Skin epidermis (tissue), 12 donors: ENCODE results near the gene ASNS.
A peak's percentile ranks its signal among the peaks of the same experiment; 100 is the strongest.
"Not testable (repeated sequence)": the region's sequence is repeated elsewhere in the genome, so short reads cannot be mapped to it uniquely, and the experiment has no call there.

ENCODE experiments used
- H3K27ac ChIP-seq, 21 experiments: fragments of 200-600 bp; sonication (generic) in 11 of 21; one replicate each; pipeline ENCODE4 v1.5.0; 2020; ENCODE audit warnings: mild to moderate bottlenecking in 3 of 21, inconsistent platforms in 2 of 21, moderate library complexity in 2 of 21
- H3K4me3 ChIP-seq, 7 experiments: fragments of 200-600 bp; sonication (generic) in 2 of 7; one replicate each; pipeline ENCODE4 v1.5.0; 2020; ENCODE audit warnings: inconsistent platforms in 2 of 7, mild to moderate bottlenecking in 2 of 7, moderate library complexity in 1 of 7

ASNS gene

DNA sequence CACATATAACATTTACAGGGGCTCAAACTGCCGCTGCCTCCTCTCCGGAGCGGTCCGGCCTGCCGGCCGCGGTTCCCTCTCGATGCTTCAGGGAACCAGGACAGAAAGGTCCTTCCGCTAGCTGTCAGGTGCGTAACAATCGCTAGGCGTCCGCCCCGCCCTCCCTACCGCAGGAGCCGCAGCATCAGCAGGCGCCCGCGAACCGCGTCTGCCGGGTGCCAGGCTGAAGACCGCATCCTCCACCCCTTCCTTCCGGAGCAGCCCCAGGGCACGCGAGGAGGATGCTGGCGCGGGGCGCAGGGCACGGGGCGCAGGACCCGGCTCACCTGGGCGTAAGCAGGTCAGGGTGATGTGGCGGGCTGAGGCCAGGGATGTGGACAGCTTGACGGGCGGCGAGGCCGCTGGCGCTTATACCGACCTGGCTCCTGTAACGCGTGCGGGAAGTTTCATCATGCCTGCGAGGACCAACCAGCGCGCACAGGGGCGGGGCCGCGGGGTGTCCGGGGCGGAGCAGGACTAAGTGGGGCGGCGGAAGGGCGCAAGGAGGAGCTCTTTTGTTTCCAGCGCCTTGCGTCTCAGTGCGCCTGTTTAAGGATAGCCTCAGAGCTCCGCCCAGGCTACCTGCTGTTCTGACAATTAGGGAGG is at the start of gene ASNS:
ASNS (minus strand) TSS at position 384 of the 645 bp plus-strand sequence. CDS start 3,252 bp downstream, outside the sequence.
- Histone ChIP-seq H3K4me3 (peak within 1 kb of the TSS; percentile 44 to 84 (median 60)), H3K27ac (peak within 1 kb of the TSS in 14 of 21 experiments; percentile 15 to 75 (median 58))

DNA sequence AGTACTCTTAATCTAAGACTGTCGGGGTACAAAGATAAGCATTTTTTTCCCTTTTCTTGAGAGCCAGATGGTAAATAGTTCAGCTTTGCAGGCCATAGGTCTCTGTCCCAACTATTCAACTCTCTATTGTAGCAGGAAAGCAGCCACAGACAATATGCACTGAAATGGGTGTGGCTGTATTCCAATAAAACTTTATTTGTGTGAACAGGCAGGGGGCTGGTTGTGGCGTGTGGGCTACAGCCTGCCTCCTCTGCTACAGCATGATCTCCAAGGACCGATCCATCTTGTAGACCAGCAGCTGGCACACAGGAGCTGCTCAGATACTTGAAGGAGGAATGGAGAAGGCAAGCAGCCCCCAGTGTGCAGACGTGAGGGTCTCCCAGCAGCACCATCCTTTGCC is 49.0 kb upstream of the ASNS start:
- H3K27ac ChIP-seq, H3K4me3 ChIP-seq: not testable (repeated sequence)

DNA sequence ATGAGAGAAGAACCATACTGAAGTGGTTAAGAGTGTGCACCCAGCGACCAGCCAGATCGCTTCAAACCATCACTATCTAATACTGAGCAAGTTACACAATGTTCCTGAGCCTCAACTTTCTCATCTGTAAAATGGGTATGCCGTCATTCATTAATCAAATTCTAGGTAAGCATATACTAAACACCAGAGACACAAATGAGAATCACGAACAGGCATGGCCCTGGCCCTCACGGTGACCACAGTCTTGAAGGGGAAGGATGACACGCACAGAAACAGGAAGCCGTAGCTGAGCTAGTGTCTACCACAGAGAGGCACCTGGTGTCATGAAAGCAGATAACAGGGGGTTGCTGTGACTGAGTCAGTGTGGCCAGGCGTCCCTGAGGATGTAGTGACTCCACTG is 43.1 kb upstream of the ASNS start:
- H3K27ac ChIP-seq, H3K4me3 ChIP-seq: not testable (repeated sequence)

DNA sequence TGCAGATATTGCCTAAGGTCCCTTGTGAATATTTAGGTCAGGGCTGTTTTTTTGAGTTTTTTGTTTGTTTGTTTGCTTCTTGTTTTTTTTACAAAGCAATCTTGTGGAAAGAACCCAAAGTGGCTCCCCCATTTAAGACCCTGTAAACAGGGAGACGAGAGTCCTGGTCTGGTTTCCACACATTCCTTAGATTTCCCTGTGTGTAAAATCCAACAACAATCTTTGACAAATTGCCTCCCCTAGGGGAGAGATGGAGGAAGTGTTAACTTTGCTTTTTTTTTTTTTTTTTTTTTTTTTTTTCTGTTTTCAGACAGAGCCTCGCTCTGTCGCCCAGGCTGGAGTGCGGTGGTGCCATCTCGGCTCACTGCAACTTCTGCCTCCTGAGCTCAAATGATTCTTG is 40.1 kb upstream of the ASNS start:
- H3K27ac ChIP-seq, H3K4me3 ChIP-seq: not testable (repeated sequence)

- H3K27ac ChIP-seq, H3K4me3 ChIP-seq: not testable (repeated sequence)
Measured at GRCh38 chr7:97896893-97897292, 24.7 kb upstream of the ASNS start.

GRCh38 chr7:97891721-97892120 is 19.5 kb upstream of the ASNS start:
- not testable (repeated sequence) for H3K4me3 ChIP-seq

GRCh38 chr7:97879527-97879926 is 7.3 kb upstream of the ASNS start:
- not testable (repeated sequence) for H3K4me3 ChIP-seq, H3K27ac ChIP-seq

More at GRCh38 chr7:97891721-97892120, 19.5 kb upstream of the ASNS start:
- not testable (repeated sequence) for H3K27ac ChIP-seq

DNA sequence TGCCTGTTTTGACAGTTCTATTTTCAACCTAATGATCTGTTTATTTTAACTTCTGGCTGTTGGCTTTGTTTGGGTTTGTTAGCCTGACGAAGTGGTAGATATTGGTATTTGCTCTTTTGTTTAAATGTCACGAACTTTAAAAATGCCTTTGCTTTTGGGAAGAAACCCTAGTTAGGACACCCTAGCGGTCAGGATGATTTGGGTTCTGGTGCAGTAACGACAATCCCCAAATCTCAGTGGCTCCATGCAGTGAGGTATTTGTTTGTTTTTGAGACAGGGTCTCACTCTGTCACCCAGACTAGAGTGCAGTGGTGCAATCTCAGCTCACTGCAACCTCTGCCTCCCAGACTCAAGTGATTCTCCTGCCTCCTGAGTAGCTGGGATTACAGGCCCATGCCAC is 2.7 kb upstream of the ASNS start:
- H3K4me3 ChIP-seq, H3K27ac ChIP-seq: not testable (repeated sequence)

DNA sequence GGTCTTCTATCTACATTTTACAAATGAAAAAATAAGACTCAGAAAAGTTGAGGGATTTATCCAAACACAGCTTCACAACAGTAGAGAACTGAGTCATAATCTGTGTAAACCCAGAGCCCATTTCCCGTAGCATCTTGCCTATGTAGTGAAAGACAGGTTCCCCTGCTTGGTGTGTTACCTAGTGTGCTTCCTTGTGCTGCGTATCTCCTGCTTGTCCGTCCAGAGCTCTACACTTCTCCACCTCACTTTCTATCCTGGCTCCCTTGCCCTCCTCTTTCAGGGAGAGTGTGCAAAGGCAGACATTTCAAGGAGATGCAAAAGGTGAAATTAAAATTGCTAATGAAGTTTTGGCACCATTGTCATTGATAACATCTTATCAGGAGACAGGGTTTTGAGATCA is 1.4 kb upstream of the ASNS start:
- H3K27ac ChIP-seq, result no peak overlapping the region

DNA sequence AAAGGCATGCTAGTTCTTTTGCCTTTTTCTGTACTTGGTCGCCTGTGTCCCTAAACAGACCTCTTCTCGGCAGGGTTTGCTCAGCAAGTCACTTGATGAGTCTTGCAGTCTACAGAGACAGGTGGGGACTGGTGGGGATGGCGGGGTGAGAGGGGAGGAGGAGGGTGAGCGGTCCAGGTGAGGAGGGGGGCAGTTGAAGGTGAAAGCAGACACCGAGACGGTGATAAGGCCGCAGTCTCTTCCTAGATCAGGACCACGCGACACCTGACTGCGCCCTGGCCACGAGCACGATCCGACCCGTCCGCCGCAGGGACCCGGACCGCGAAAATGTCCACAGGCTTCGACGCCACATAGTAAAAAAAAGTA is 566 bp downstream of the ASNS start:
- Histone ChIP-seq H3K27ac (peak overlapping the region in 14 of 21 experiments; percentile 15 to 75 (median 58)), H3K4me3 (peak overlapping the region; percentile 44 to 84 (median 60))

More for the DNA sequence above, 1.4 kb upstream of the ASNS start:
- no peak overlapping the region for H3K4me3 ChIP-seq

DNA sequence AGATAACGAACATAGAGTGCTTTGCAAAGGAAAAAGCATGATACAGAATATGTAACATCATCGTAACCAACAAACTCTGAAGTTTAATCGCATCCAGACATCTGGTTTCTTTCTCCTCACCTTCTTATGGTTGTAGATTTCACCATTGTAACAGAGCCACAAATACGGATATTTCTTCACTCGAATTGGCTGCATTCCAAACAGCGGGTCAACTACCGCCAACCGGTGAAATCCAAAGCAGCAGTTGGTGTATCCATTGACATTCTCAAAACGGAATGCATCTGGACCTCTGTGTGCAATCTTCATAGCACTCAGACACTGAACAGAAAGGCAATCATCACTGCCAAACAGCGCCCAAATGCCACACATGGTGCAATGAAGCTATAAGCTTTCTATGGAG is 3.4 kb downstream of the ASNS start:
- no peak overlapping the region for H3K27ac ChIP-seq
- H3K4me3 ChIP-seq, result no peak overlapping the region

- H3K27ac ChIP-seq, result no peak overlapping the region
Measured at GRCh38 chr7:97868314-97868713, 3.9 kb downstream of the ASNS start.

DNA sequence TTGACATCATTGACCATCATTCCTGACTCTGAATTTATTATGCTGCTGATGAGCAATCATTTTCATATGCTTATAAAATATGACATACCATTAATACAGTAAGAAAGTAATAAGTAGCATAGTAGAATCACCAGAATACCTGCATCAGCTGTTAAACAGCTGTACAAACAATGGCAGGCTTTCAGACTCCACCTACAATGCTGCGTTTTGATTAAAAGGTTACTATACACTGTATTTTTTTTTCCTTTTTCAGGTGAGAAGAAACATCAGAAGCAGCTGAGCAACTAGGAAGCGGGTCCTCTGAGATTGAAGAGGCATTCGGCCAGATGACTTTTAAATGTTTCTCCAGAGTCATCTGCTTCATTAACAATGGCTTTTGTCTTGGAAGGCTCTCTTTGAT is 7.1 kb downstream of the ASNS start:
- Histone ChIP-seq H3K4me3 (no peak overlapping the region), H3K27ac (no peak overlapping the region)

More at GRCh38 chr7:97868314-97868713, 3.9 kb downstream of the ASNS start:
- no peak overlapping the region for H3K4me3 ChIP-seq

GRCh38 chr7:97859606-97860204 is 12.5 kb downstream of the ASNS start:
- no peak overlapping the region for H3K27ac ChIP-seq
- no peak overlapping the region for H3K4me3 ChIP-seq

- no peak overlapping the region for H3K4me3 ChIP-seq
- no peak overlapping the region for H3K27ac ChIP-seq
Measured at GRCh38 chr7:97858221-97858620, 14.0 kb downstream of the ASNS start.

- no peak overlapping the region for H3K4me3 ChIP-seq
- no peak overlapping the region for H3K27ac ChIP-seq
Measured at GRCh38 chr7:97857544-97857943, 14.7 kb downstream of the ASNS start.

DNA sequence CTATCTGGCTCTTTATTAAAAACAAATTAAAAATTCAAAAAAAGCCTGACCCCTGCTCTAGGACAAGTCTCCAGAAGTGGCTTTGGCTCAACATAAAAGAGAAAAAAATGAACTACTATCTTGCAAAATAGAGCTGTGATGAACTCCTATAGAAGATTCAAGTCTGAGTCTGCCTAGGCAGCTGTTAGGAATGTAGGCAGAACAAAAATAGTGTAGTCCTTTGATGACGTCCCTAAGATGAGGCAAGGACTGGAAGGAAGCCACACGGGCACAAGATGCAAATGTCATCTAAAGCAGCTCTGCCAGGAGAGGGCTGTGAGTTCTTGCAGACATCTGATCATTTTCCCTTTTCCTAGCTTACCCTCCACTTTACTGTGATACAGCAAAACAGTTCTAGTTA is 20.5 kb downstream of the ASNS start:
- Histone ChIP-seq H3K4me3 (no peak overlapping the region), H3K27ac (no peak overlapping the region)

DNA sequence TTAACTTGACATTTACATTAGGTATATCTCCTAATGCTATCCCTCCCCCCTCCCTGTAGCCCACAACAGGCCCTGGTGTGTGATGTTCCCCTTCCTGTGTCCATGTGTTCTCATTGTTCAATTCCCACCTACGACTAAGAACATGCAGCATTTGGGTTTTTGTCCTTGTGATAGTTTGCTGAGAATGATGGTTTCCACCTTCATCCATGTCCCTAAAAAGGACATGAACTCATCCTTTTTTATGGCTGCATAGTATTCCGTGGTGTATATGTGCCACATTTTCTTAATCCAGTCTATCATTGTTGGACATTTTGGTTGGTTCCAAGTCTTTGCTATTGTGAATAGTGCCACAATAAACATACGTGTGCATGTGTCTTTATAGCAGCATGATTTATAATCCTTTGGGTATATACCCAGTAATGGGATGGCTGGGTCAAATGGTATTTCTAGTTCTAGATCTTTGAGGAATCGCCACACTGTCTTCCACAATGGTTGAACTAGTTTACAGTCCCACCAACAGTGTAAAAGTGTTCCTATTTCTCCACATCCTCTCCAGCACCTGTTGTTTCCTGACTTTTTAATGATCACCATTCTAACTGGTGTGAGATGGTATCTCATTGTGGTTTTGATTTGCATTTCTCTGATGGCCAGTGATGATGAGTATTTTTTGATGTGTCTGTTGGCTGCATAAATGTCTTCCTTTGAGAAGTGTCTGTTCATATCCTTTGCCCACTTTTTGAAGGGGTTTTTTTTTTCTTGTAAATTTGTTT is 21.8 kb downstream of the ASNS start:
- H3K27ac ChIP-seq, H3K4me3 ChIP-seq: not testable (repeated sequence)

- H3K4me3 ChIP-seq, result no peak overlapping the region
- H3K27ac ChIP-seq, result no peak overlapping the region
Measured at GRCh38 chr7:97847791-97848190, 24.4 kb downstream of the ASNS start.

- Histone ChIP-seq H3K27ac (no peak overlapping the region), H3K4me3 (no peak overlapping the region)
Measured at GRCh38 chr7:97846945-97847344, 25.3 kb downstream of the ASNS start.

DNA sequence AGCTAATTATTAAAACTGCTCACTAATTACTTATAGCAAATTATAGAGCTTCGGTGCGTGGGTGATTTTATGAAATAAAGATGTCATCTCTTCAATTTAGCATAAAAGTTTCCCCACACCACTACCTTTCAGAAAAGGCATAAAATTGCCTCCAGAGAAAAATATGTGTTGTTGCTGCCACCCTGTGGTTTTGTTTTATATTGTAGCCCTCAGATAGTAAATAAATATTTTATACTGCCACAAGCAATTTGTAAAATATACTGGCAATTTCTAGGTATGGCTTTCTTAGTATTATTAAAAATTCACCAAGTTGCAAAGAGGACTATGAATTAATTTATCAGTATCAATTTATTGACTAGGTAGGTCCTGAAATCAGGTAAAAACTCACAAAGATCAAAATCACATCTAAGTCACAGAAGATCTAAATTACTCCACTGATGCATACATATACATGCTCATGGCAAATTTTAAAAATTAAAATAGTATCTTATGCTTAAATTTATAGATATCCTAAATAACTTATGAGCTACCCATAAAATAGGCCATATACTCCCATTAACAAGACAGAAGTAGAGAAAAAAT is 26.5 kb downstream of the ASNS start:
- H3K27ac ChIP-seq, result no peak overlapping the region
- H3K4me3 ChIP-seq, result no peak overlapping the region
